SK-N-MC (cell line): ENCODE results near the gene TMEM225B.
A peak's percentile ranks its signal among the peaks of the same experiment; 100 is the strongest.
"Not testable (repeated sequence)": the region's sequence is repeated elsewhere in the genome, so short reads cannot be mapped to it uniquely, and the experiment has no call there.

Experiments
- DNase-seq: peaks from one replicate; pipeline ENCODE4 v3.0.0-alpha.2; 2011; ENCODE audit warnings: low read depth, low spot score
- H3K27ac ChIP-seq: fragments of 200-600 bp; sonication (generic); 2 replicates; pipeline ENCODE4 v1.5.1; 2016; ENCODE audit warnings: mixed run types
- H3K36me3 ChIP-seq: fragments of 200-600 bp; sonication (generic); 2 replicates; pipeline ENCODE4 v1.6.1; 2017; ENCODE audit warnings: antibody characterized with exemption, low read length, mixed read lengths; ENCODE audit not compliant: insufficient read depth
- H3K4me3 ChIP-seq: fragments of 200-600 bp; sonication (generic); 2 replicates; pipeline ENCODE4 v1.5.1; 2016
- H3K9ac ChIP-seq: fragments of 200-600 bp; sonication (generic); 2 replicates; pipeline ENCODE4 v1.8.0; 2017; ENCODE audit warnings: mixed run types, mixed read lengths; ENCODE audit not compliant: insufficient read length
- H3K9me3 ChIP-seq: fragments of 200-600 bp; sonication (generic); 2 replicates; pipeline ENCODE4 v1.6.1; 2017; ENCODE audit warnings: low read depth, mild to moderate bottlenecking, antibody characterized with exemption, low read length, moderate library complexity, mixed read lengths
- EZH2 ChIP-seq: fragments of 200-600 bp; sonication (generic); IDR thresholded peaks from one replicate; pipeline ENCODE4 v1.6.1; 2017; ENCODE audit warnings: antibody characterized with exemption
- FOXP2 ChIP-seq: optimal IDR thresholded peaks from 2 replicates; pipeline ENCODE3; 2011; ENCODE audit warnings: mild to moderate bottlenecking, moderate library complexity; ENCODE audit not compliant: insufficient read depth; ENCODE audit errors: extremely low read length, control extremely low read depth
- POLR2AphosphoS5 ChIP-seq: IDR thresholded peaks from 2 replicates; pipeline ENCODE4 v1.6.1; 2012; ENCODE audit warnings: mild to moderate bottlenecking, low read depth, low read length, borderline replicate concordance

TMEM225B gene

GRCh38 chr7:99571768-99572167 is 26.3 kb upstream of the TMEM225B start:
- H3K4me3 ChIP-seq, result no peak overlapping the region
- H3K36me3 ChIP-seq, result peaks cover 51% of the 10 kb centered on the region
- no peak for DNase-seq
- TF ChIP-seq FOXP2 (no peak), POLR2AphosphoS5 (no peak), EZH2 (no peak)
- H3K9ac ChIP-seq, result no peak overlapping the region
- no peak overlapping the region for H3K27ac ChIP-seq
- H3K9me3 ChIP-seq, result no peaks in the 10 kb centered on the region

GRCh38 chr7:99573257-99573656 is 24.8 kb upstream of the TMEM225B start:
- peaks cover 51% of the 10 kb centered on the region for H3K36me3 ChIP-seq
- H3K9ac ChIP-seq, result no peak overlapping the region
- no peak overlapping the region for H3K27ac ChIP-seq
- no peak for DNase-seq
- no peaks in the 10 kb centered on the region for H3K9me3 ChIP-seq
- H3K4me3 ChIP-seq, result no peak overlapping the region
- no peak for TF ChIP-seq EZH2
- TF ChIP-seq FOXP2, result no peak
- TF ChIP-seq POLR2AphosphoS5, result no peak

GRCh38 chr7:99576251-99576650 is 21.8 kb upstream of the TMEM225B start:
- Histone ChIP-seq H3K36me3 (peaks cover 28% of the 10 kb centered on the region), H3K4me3 (no peak overlapping the region), H3K9ac (no peak overlapping the region), H3K9me3 (no peaks in the 10 kb centered on the region), H3K27ac (0 out of 2 replicates have a peak overlapping the region, but pooled peaks have one; percentile 8)
- DNase-seq, result no peak
- TF ChIP-seq EZH2 (no peak), FOXP2 (no peak), POLR2AphosphoS5 (no peak)

- no peaks in the 10 kb centered on the region for H3K36me3 ChIP-seq
- TF ChIP-seq POLR2AphosphoS5 (no peak), EZH2 (no peak), FOXP2 (no peak)
- no peaks in the 10 kb centered on the region for H3K9me3 ChIP-seq
- no peak for DNase-seq
- no peak overlapping the region for H3K27ac ChIP-seq
- peak overlapping the region; percentile 81 for H3K4me3 ChIP-seq
- no peak overlapping the region for H3K9ac ChIP-seq
These were observed 18.6 kb upstream of the TMEM225B start for GRCh38 chr7:99579281-99579955.

- no peak for TF ChIP-seq FOXP2
- no peak; the same call in 1 of the 2 replicates for TF ChIP-seq POLR2AphosphoS5
- no peak for TF ChIP-seq EZH2
- Histone ChIP-seq H3K36me3 (no peaks in the 10 kb centered on the region), H3K9me3 (no peaks in the 10 kb centered on the region), H3K27ac (no peak overlapping the region), H3K9ac (peak overlapping the region; percentile 53), H3K4me3 (peak overlapping the region; percentile 81)
- DNase-seq, result no peak
These were observed 17.9 kb upstream of the TMEM225B start for GRCh38 chr7:99579956-99580777.

GRCh38 chr7:99580778-99581332 is 17.2 kb upstream of the TMEM225B start:
- H3K36me3 ChIP-seq, DNase-seq, H3K27ac ChIP-seq, H3K9me3 ChIP-seq: not testable (repeated sequence)
- H3K4me3 ChIP-seq, result peak overlapping the region; percentile 81
- H3K9ac ChIP-seq, result peak overlapping the region; percentile 53

GRCh38 chr7:99588868-99589267 is 9.2 kb upstream of the TMEM225B start:
- Histone ChIP-seq H3K4me3 (no peak overlapping the region), H3K36me3 (no peaks in the 10 kb centered on the region), H3K9me3 (no peaks in the 10 kb centered on the region), H3K27ac (no peak overlapping the region), H3K9ac (no peak overlapping the region)
- DNase-seq, result no peak
- no peak for TF ChIP-seq EZH2
- TF ChIP-seq POLR2AphosphoS5, result no peak
- no peak for TF ChIP-seq FOXP2

GRCh38 chr7:99594948-99595745 is 2.9 kb upstream of the TMEM225B start:
- Histone ChIP-seq H3K9ac (no peak overlapping the region), H3K36me3 (no peaks in the 10 kb centered on the region), H3K9me3 (no peaks in the 10 kb centered on the region), H3K4me3 (no peak overlapping the region), H3K27ac (no peak overlapping the region)
- DNase-seq, result no peak
- no peak for TF ChIP-seq FOXP2
- no peak for TF ChIP-seq EZH2
- TF ChIP-seq POLR2AphosphoS5, result no peak

- H3K4me3 ChIP-seq, result no peak overlapping the region
- DNase-seq, result no peak
- H3K9me3 ChIP-seq, result no peaks in the 10 kb centered on the region
- H3K27ac ChIP-seq, result no peak overlapping the region
- TF ChIP-seq EZH2 (no peak), POLR2AphosphoS5 (no peak), FOXP2 (no peak)
- no peaks in the 10 kb centered on the region for H3K36me3 ChIP-seq
- H3K9ac ChIP-seq, result no peak overlapping the region
These were observed 1.6 kb upstream of the TMEM225B start for GRCh38 chr7:99596408-99596955.
